ENCODE measurements around the gene AADAT. TPM values are rescaled to one million over a fixed set of nuclear protein-coding genes. Genes with fewer than 3 reads are reported as not detected.

Gene AADAT
- total RNA-seq, 1 donor from 2014 or later, result 28.1 TPM

DNA sequence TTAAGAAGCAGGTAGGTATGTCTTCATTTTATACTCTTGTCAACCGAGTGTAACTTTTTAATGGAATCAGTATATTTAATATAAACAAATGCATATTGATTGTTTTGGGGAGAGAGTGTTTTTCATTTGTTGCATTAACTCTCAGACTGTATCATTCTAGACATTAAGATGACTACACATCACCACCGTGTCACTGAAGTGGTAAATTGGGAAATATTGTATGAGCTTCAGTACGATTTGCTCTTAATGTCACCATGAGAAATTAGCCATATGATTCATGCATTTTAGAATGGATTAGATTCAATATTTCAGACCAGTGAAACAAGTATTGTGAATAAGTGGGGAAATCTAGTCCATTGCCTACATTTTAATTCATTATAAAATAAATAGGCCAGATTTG lies 53.9 kb downstream of the AADAT start:
- DNase-seq (ENCODE audit: low spot score in 2 of 2), result no peak

DNA sequence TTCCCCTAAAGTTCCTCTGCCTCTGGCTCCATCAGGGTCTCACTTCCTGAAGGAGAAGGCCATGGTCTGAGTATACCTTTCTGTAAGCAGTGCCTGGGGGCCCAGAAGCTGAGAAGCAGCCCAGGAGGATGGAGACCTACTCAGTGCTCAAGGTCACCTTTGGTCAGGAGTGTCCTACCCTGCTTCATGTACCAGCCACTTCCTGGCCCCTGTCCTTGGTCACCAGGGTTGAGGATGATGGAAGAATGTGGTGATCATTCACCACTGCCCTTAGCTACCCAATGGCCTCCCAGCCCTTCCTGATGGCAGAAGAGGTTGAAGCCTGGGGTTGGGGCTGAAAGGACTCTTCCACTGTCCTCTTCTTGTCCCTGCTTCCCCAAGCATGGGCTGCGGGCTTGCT lies 54.5 kb downstream of the AADAT start:
- no peak for DNase-seq (ENCODE audit: low spot score in 2 of 2)
- no peak for FAIRE-seq

More for the DNA sequence above, 53.9 kb downstream of the AADAT start:
- no peak for FAIRE-seq

DNA sequence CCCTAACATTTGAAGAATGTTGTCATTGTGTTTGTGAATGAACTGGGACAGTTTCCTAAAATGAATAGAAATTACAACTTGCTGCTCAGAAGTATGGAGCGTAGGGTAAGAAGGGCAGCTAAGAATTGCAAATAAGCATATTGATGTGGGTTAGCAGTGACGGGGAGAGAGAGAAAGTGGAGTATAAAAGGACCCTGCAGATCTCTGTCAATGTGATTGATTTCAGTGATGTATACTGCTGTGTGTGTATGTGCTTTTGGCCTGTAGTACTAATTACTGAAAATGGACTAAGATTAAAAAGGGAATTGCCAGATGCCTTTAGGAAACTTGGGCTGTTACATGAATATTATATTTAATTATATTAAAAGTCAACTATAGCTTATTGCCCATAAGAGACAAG lies 55.8 kb downstream of the AADAT start:
- DNase-seq (ENCODE audit: low spot score in 2 of 2) (no peak), FAIRE-seq (no peak)

DNA sequence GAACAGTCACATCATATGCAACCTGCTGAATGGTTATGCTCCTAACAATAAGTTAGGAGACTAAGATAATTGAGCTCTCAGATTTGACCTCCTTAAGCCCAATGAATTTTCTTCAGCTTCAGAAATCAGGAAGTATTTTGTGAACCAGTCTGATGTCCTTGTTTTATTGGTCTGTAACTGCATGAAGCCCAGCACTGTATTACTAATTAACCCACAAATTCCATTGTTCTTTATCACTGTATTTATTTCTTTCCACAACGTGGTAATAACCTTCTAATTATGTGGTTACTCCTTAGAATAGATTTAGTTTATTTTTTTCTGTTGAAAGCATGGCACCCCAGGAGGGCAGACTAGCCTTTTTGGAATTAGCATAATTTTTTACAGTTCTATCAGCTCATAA lies 59.6 kb downstream of the AADAT start:
- DNase-seq (ENCODE audit: low spot score in 2 of 2) (no peak), FAIRE-seq (no peak)

DNA sequence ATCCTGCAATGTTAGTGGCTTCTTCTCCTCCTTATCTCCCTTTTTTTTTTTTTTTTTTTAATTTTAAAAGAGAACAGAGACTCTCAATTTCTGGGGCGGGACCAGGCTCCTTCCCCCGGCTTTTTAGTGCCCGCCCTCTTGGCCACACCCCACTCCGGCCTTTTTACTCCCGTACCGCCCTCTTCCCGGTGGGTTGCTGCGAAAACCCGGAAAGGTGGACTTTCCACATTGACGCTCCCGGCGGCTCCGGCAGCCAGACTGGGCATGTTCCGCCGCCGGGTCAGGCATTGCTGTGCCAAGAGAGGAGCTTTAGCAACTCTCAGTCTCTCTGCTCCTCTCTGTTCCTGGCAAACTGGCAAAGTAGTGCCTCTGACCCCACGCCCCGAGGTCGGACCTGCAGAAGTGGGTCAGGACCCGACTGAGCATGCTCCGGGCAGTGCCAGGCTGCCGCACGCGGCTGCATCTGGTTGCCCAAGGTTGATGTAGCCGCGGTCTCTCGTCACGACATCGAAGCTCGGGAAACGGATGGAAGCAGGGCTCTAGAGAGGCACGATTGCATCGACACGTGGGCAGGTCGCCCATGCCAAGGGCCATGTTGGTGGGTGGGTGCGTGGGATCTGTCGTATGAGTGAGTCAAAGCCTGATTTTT lies 62.5 kb downstream of the AADAT start:
- peak; percentile 81 to 86 for DNase-seq (ENCODE audit: low spot score in 2 of 2)
- no peak for FAIRE-seq

DNA sequence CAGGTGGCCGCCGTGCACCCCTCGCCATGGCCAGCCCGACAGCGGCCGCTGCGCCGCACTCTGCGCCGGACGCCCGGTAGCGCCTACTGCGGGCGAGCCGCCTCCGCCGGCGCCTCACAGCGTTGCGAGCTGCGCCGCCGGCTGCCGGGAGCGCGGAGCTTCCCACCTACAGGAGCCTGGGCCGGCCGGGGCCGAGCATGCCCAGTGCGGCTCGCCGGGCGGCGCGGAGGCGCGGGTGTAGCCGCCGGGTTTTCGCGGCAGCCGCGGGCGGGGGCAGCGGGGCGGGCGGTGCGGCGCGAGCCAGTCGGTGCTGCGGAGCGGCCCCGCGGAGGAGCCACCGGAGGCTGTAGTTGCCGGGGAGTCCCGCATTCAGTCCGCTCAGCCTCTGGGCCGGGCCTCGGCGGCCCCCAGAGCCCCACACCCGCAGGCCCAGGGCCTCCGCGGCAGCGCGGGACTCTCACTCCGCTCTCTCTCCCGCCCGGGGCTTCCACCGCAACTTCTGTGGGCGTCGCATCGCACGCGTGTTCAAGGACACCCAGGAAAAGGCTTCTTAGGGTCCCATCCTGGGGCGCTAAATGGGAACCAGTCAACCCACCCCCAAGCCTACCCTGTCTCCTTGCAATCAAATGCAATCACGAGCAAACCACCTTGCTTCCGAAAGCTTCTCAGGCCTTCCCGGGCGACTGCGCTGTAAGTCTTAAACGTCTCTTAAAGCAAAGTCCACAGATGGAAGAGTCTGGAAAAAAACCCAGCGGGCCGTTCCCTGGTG lies 63.3 kb downstream of the AADAT start, which contains the start of gene MFAP3L:
MFAP3L (minus strand) TSS at position 143 of the 769 bp plus-strand sequence. CDS start 20,518 bp downstream, outside the sequence.
- DNase-seq (ENCODE audit: low spot score in 2 of 2) (peak; percentile 89), FAIRE-seq (no peak)

DNA sequence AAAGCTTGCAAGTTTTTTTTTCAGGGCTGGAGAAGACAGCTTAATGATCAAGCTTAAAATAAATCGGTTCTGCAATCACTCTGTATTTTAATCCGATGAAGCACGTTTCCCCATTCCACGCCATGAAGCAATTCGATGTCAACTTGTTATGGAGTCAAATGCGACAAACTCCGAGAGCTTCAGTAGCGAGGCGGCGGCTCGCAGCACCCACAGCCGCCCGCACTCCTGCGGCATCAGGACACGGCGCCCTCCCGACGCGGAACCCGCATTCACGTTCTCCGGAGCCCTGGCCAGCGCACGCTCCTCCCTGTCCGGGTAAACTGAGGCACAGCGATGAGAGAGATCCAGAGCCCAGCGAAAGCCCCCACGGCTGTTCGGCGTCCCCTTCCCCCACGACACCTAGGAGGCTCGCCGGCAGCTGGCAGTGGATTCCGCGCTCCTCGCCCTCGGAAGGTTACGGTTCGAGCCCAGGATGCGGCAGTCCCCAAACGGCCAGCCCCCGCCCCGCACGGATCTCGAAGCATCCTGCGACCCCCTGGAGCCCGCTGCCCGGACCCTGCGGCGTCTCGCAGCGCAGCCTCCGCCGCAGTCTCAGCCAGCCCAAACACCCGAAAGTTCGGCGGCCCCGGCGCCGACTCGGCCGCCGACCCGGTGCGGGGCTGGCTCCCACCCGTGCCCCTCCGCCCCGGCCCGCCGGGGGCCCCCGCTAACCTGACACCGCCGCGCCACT lies 64.1 kb downstream of the AADAT start:
- FAIRE-seq, result no peak
- DNase-seq (ENCODE audit: low spot score in 2 of 2), result peak; percentile 27 to 32

DNA sequence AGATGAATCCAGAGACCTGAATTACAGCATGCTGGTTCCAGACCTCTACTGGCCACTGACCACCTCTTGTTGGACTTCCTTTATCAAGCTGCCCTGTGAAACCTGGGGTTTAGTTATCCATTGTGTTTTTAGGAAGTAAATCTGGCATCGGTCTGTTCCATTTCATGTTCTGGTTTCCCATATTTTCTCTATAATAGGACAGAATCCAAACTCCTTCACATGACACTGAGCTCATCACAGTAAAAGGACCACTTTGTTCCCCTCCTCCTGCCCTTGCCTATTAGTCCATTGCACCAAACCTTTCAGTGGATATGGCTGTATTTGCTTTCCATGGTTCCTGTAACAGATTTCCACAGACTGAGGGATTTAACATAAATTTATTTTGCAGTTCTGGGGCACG lies 67.5 kb downstream of the AADAT start:
- DNase-seq (ENCODE audit: low spot score in 2 of 2) (peak in 1 of 2 donors; percentile 27), FAIRE-seq (no peak)

DNA sequence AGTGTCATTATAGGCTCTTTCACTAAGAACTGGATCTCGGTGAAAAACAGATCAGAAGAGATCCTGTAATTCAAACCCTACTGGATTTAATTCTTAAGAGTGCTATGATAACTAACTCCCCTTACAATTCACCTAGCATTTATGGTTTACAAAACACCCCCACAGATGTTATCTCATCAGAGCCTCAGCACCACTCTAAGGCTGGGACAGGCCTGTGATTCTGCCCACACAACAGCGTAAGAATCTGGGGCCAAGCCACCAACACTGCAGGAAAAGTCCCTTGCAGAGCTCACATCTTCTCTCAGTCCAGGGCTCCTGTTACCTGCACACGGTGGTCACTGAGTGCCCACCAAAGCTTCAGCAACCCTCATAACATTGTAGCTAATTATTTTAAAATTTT lies 72.5 kb downstream of the AADAT start:
- DNase-seq (ENCODE audit: low spot score in 2 of 2) (no peak), FAIRE-seq (no peak)

DNA sequence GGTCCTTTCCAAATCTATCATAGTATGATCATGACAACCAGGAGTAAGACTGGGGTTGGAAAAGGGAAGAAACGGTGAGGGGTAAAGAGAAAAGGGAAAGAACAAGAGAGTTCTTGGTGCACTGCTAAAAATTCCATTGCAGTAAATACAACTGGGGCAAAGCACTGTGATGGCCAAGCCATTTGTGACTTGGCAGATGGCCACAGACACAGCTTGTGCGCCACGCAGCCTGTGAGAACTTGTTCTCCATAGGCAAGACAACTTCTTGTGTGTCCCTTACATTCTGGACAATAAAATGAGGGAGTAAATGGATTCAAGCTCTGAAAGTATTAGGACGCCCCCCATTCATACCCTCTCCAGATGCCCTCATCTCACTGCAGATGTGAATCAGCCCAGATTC lies 74.5 kb downstream of the AADAT start:
- no peak for FAIRE-seq

DNA sequence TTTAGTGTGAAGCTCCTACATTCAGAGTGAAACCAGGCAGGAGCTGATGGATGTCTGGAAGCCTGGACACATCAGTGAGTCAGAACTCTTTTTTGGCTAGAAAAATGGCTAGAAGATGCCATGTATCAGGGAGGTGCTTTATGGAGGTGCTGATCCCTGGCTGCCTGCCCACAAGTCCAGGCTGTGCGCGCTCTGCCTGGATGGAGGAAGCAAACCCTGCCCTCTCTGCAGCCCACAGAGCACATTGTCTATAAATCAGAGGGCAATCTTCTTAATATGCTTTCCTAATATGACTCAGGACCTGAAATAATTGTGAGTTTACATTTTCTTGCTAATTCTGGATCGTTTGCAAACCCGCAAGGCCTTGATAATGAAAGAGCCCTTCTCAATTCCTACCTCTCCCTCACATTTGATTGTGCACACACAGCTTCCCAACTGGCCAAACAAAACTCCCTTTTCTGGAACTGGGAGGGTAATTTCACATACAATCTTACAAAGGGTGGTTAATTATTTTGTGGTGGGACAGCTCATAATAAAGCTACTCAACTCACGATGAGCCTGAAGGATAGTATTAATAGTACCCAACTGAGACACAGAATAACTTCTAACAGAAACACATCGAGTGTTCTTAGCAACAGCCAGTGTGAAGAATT lies 75.3 kb downstream of the AADAT start:
- FAIRE-seq (no peak), DNase-seq (ENCODE audit: low spot score in 2 of 2) (no peak)

More for the DNA sequence above, 74.5 kb downstream of the AADAT start:
- no peak for DNase-seq (ENCODE audit: low spot score in 2 of 2)

DNA sequence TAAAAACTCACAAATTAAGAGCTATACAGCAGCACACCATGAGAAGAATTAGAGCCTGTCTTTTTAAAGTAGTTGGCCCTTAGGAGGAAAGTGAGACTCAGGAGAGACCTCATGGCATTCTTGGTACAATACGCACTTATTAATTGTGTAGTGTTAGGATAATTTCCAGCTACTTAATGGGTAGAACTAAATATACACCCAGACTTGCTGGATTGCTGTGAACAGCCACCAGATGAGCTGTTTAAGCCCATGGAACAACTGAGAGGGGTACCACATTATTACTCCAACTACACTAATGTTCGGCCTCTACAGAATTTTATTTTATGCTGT lies 77.2 kb downstream of the AADAT start:
- no peak for FAIRE-seq

DNA sequence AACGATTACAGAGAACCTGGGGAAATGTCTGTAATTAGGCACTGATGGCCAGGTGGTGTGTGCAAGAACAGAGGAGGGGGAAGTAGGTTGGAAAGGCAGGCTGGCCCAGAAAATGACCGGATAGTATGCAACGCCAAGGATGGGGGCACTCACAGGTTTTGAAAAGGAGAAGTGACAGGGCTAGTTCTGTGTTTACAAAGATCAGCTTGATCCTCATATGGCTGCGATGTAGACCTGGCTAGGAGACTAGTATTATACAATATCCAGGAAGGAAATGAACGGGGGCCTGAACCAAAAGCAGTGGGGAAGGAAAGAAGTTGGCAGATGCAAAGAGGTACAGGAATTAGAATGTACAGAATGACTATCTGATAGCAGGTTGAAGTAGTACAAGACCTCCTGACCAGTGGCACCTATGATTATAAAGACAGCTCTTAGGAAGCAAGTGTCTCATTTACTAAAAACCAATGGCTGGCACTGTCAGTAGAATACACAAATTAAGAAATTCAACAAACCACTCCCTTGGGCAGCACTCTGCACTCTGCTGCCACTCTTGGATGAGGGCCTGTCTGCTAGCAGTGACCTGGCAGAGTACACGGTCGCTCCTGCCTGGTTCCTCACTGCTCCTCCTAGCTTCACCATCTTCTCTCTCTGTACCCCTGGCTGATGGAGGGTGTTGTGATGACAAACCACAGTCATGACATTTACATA lies 77.7 kb downstream of the AADAT start:
- no peak for DNase-seq (ENCODE audit: low spot score in 2 of 2)
- FAIRE-seq, result no peak

More for the DNA sequence above, 77.2 kb downstream of the AADAT start:
- DNase-seq (ENCODE audit: low spot score in 2 of 2), result no peak

Small RNAs within 50 kb of the gene (small RNA-seq; reads per million reads assigned to genes)
- gene APOBEC3AP1, result not detected

Other genes with a start within 250 kb of the AADAT start
- 8.2 TPM for gene MFAP3L, start 63.6 kb downstream of the AADAT start, total RNA-seq